MM.1S (cell line): ENCODE results near the gene PIK3R5.

ENCODE experiments used
- CTCF ChIP-seq: fragments of 300-600 bp; sonication (generic); IDR thresholded peaks from 2 replicates; pipeline ENCODE4 v1.5.1; 2016; ENCODE audit warnings: antibody characterized with exemption, low read length, mixed read lengths
- EZH2phosphoT487 ChIP-seq: fragments of 300-600 bp; sonication (generic); IDR thresholded peaks from 2 replicates; pipeline ENCODE4 v1.6.1; 2018; ENCODE audit warnings: antibody characterized with exemption, low read length

GRCh38 chr17:9006175-9006767, 40.8 kb upstream of the PIK3R5 start:
- no peak for TF ChIP-seq CTCF
- TF ChIP-seq EZH2phosphoT487: no peak
